ENCODE results near the gene CACNA2D2.

The CACNA2D2 gene

DNA sequence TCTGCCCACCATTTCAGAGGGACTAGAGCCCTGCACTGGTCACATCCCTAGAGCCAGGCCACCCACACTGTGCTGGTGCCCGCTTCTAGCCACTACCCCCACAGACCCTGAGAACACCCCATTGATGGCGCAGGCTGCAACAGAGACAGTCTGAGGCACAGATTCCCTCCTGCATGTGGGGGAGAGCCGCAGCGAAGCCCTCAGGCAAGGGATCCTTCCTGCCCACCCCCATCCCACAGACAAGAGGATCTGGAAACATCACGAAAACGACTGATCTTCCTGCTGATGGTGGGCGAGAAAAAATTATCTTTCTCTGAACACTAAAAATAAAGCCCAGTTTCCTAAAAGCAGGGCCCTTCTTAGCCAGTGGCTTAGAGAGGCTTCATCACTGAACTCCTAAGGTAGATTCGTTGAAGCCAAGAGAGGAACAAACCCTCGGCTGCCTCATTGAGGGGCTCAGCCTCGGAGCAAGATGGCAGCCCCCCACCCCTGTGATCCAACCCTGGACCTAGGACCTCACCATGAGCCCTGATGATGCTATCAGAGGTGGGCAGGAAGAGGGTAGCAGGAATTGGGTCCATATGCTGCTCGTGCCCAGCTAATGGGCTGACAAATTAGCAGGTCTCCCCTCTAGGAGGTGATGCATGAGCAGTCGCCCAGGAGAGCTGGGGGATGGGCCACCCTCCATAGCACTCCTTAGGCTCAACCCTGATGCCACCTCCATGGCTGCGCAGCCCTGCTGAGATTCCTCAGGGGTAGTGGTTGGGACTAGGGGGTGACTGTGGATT is 54.5 kb downstream of the CACNA2D2 start:
- no peak for TF ChIP-seq CTCF (IDR thresholded peaks at IDR 0.05; ENCODE audit: borderline replicate concordance, control extremely low read depth, extremely low read depth, insufficient read depth, missing control alignments)
- in situ Hi-C loops (cut with MboI; ENCODE audit: low sequenced_read_pairs, unreplicated experiment), result no loop called here
- no peak for DNase-seq (ENCODE audit: low spot score)

- TF ChIP-seq CTCF (IDR thresholded peaks at IDR 0.05; ENCODE audit: borderline replicate concordance, control extremely low read depth, extremely low read depth, insufficient read depth, missing control alignments), result no peak
- in situ Hi-C loops (cut with MboI; ENCODE audit: low sequenced_read_pairs, unreplicated experiment), result no loop called here
- no peak for DNase-seq (ENCODE audit: low spot score)
Observed at GRCh38 chr3:50447290-50447840, 56.1 kb downstream of the CACNA2D2 start.

DNA sequence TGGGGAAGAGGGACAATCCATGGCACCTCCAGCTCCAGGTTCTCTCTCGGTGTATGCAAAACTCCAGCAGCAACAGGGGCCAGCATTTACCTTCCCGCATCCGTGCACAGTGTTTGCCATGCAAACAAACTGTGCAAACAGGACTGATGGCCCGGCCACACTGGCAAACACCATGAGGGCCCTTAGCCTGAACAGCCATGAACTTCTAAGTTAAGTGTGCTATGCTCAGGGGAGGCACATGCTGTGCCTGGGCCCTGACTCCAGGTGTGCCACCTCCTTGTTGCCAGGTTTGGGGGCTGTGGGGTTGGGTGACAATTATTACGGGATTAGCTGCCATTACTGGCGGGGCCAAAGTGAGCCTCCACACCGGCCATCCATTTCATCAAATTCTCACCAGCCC is 57.5 kb downstream of the CACNA2D2 start:
- in situ Hi-C loops (cut with MboI; ENCODE audit: low sequenced_read_pairs, unreplicated experiment), result no loop called here
- DNase-seq (ENCODE audit: low spot score), result no peak
- TF ChIP-seq CTCF (IDR thresholded peaks at IDR 0.05; ENCODE audit: borderline replicate concordance, control extremely low read depth, extremely low read depth, insufficient read depth, missing control alignments), result no peak

DNA sequence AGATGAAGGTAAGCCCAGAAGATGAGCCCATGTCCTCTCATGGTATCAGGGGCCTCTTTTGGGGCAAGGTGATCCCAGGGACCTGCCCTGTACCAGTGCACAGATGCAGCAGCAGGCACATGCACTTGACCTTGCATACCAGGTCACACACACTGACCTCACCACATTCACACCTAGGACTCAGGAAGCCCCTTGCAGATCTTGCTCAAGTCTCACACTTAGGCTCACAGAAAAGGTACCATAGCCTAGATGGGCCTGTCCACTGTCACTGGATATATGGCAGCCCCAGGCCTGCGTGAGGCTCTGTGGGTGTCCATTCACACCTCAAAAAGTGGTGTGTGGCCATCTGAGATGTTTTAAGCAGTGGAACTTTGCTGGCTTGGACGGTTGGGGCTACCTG is 58.7 kb downstream of the CACNA2D2 start:
- no peak for TF ChIP-seq CTCF (IDR thresholded peaks at IDR 0.05; ENCODE audit: borderline replicate concordance, control extremely low read depth, extremely low read depth, insufficient read depth, missing control alignments)
- DNase-seq (ENCODE audit: low spot score), result no peak
- in situ Hi-C loops (cut with MboI; ENCODE audit: low sequenced_read_pairs, unreplicated experiment), result no loop called here

DNA sequence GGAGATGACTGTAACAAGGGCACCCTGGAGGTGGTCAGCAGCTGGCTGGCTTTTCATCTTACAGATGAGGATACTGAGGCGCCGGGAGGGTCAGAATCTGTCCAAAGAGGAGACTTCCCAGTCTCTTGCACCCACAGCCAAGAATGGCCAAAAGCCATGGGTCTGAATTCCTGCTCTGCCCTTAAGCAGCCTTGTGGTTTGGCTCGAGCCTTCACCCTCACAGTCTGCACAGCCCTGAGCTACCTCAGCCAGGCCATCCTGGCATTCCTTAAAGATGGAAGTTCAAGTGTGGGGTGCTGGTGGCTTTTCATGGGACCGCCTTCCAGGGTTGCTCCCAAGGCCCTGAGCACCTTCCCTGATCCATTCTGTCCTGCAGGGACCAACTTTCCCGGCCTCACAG is 59.2 kb downstream of the CACNA2D2 start:
- in situ Hi-C loops (cut with MboI; ENCODE audit: low sequenced_read_pairs, unreplicated experiment), result no loop called here
- no peak for TF ChIP-seq CTCF (IDR thresholded peaks at IDR 0.05; ENCODE audit: borderline replicate concordance, control extremely low read depth, extremely low read depth, insufficient read depth, missing control alignments)
- no peak for DNase-seq (ENCODE audit: low spot score)

DNA sequence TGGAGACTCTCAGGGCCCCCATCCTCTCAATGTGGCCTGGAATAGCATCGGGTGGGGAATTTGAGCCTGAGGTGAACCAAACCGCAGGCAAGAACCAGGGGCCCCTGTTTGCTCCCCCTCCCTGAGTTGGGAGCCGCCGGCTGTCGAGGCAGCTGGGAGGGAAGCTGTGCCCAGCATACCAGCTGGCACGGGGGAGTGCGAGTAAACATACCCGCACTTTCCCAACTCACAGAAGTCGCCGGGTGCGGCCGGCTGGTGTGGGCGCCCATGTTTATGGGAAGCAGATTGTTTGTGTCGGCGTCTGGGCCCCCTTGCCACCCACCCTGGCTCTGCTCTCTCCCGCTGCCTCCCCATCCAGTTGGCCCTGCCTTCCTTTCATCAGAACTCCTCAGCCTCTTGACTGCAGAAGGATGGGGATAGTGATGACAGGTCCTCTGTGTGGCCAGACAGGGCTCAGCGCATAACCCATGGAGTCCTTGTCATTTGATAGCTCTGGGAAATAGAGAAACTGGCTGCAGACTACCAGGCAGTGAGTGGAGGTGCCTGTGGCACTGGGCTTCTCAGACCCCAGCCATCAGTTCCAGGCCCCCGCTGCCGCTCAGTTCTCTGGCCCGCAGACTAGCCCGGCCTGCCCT is 60.4 kb downstream of the CACNA2D2 start:
- in situ Hi-C loops (cut with MboI; ENCODE audit: low sequenced_read_pairs, unreplicated experiment), result no loop called here
- no peak for TF ChIP-seq CTCF (IDR thresholded peaks at IDR 0.05; ENCODE audit: borderline replicate concordance, control extremely low read depth, extremely low read depth, insufficient read depth, missing control alignments)

More for the DNA sequence above, 60.4 kb downstream of the CACNA2D2 start:
- DNase-seq (ENCODE audit: low spot score), result no peak
